HEK293 (cell line): ENCODE data around the gene LCE3A.

Experiments used
- CTCF ChIA-PET: fragments of 350-600 bp; formaldehyde crosslinking; extraction: SDS; loops from one replicate; lab custom pipeline; 2021; ENCODE audit warnings: antibody characterized with exemption; lab: Yijun Ruan, JAX
- POLR2A ChIA-PET: fragments of 300-600 bp; formaldehyde crosslinking; extraction: SDS; loops from one replicate; lab custom pipeline; 2020; ENCODE audit warnings: antibody characterized with exemption, inconsistent platforms; lab: Yijun Ruan, JAX
- H3K27ac ChIP-seq: fragments of 200-500 bp; sonication (Bioruptor generic); 2 replicates; pipeline ENCODE4 v1.5.1; 2014; ENCODE audit warnings: low read depth, low read length, control low read depth, inconsistent platforms; ENCODE audit errors: extremely low read depth
- H3K36me3 ChIP-seq, 2 experiments: fragments of 200-500 bp in 1 of 2; sonication (Bioruptor generic) in 1 of 2; 1 replicate in 1 of 2; 2 replicates in 1 of 2; pipeline ENCODE4 v1.5.1; 2014 to 2017; ENCODE audit warnings: inconsistent platforms in 2 of 2, low read length in 2 of 2; ENCODE audit not compliant: control insufficient read depth in 2 of 2, insufficient read depth in 1 of 2
- H3K4me1 ChIP-seq: fragments of 200-500 bp; sonication (Bioruptor generic); 2 replicates; pipeline ENCODE4 v1.5.1; 2014; ENCODE audit warnings: mild to moderate bottlenecking, low read length, inconsistent platforms; ENCODE audit not compliant: control insufficient read depth, insufficient read depth
- H3K4me3 ChIP-seq: 2 replicates; pipeline ENCODE4 v1.5.1; 2011; ENCODE audit warnings: low read depth, mild to moderate bottlenecking, control low read depth, low read length, moderate library complexity
- H3K9me3 ChIP-seq: fragments of 200-500 bp; sonication (Bioruptor generic); 2 replicates; pipeline ENCODE4 v1.5.1; 2014; ENCODE audit warnings: low read depth, low read length, inconsistent platforms; ENCODE audit not compliant: control insufficient read depth, insufficient read depth
- ATF2 ChIP-seq: fragments of 450-650 bp; formaldehyde crosslinking; IDR thresholded peaks from 2 replicates; pipeline ENCODE4 v1.5.1; 2016; ENCODE audit warnings: missing biosample characterization, missing genetic modification characterization, low read depth
- GFI1B ChIP-seq: fragments of 450-650 bp; formaldehyde crosslinking; IDR thresholded peaks from 2 replicates; pipeline ENCODE4 v1.5.1; 2016; ENCODE audit warnings: missing biosample characterization, missing genetic modification characterization
- MYNN ChIP-seq: fragments of 450-650 bp; formaldehyde crosslinking; IDR thresholded peaks from 2 replicates; pipeline ENCODE4 v1.5.1; 2016; ENCODE audit warnings: missing biosample characterization, missing genetic modification characterization, borderline replicate concordance
- PRDM10 ChIP-seq: fragments of 450-650 bp; formaldehyde crosslinking; IDR thresholded peaks from 2 replicates; pipeline ENCODE4 v1.5.1; 2016; ENCODE audit warnings: missing biosample characterization, missing genetic modification characterization
- SALL2 ChIP-seq: fragments of 450-650 bp; formaldehyde crosslinking; IDR thresholded peaks from 2 replicates; pipeline ENCODE4 v1.5.0; 2017; ENCODE audit warnings: missing biosample characterization, mild to moderate bottlenecking, missing genetic modification characterization, borderline replicate concordance
- SP2 ChIP-seq: fragments of 450-650 bp; formaldehyde crosslinking; IDR thresholded peaks from 2 replicates; pipeline ENCODE4 v1.5.1; 2016; ENCODE audit warnings: missing biosample characterization, missing genetic modification characterization
- TSHZ1 ChIP-seq: fragments of 450-650 bp; formaldehyde crosslinking; IDR thresholded peaks from 2 replicates; pipeline ENCODE4 v1.5.1; 2016; ENCODE audit warnings: missing biosample characterization, missing genetic modification characterization, borderline replicate concordance
- ZBTB20 ChIP-seq: fragments of 450-650 bp; formaldehyde crosslinking; IDR thresholded peaks from 2 replicates; pipeline ENCODE4 v1.5.1; 2016; ENCODE audit warnings: missing biosample characterization, missing genetic modification characterization
- ZBTB21 ChIP-seq: fragments of 450-650 bp; formaldehyde crosslinking; IDR thresholded peaks from 2 replicates; pipeline ENCODE4 v1.5.1; 2017; ENCODE audit warnings: missing biosample characterization, missing genetic modification characterization
- ZFHX2 ChIP-seq: fragments of 450-650 bp; formaldehyde crosslinking; conservative IDR thresholded peaks from 2 replicates; pipeline ENCODE4 v1.5.1; 2016; ENCODE audit warnings: missing biosample characterization, missing genetic modification characterization
- ZNF146 ChIP-seq: fragments of 450-650 bp; formaldehyde crosslinking; IDR thresholded peaks from 2 replicates; pipeline ENCODE4 v1.5.1; 2016; ENCODE audit warnings: missing biosample characterization, missing genetic modification characterization
- ZNF174 ChIP-seq: fragments of 450-650 bp; formaldehyde crosslinking; IDR thresholded peaks from 2 replicates; pipeline ENCODE4 v1.5.0; 2017; ENCODE audit warnings: missing biosample characterization, mild to moderate bottlenecking, missing genetic modification characterization
- ZNF211 ChIP-seq: fragments of 450-650 bp; formaldehyde crosslinking; IDR thresholded peaks from 2 replicates; pipeline ENCODE4 v1.5.1; 2016; ENCODE audit warnings: low read depth, missing biosample characterization, missing genetic modification characterization
- ZNF221 ChIP-seq: fragments of 450-650 bp; formaldehyde crosslinking; IDR thresholded peaks from 2 replicates; pipeline ENCODE4 v1.5.1; 2017; ENCODE audit warnings: missing biosample characterization, missing genetic modification characterization, borderline replicate concordance
- ZNF37A ChIP-seq: fragments of 450-650 bp; IDR thresholded peaks from 2 replicates; pipeline ENCODE4 v1.5.1; 2018; ENCODE audit warnings: missing biosample characterization, missing genetic modification characterization
- ZNF423 ChIP-seq: fragments of 450-650 bp; formaldehyde crosslinking; IDR thresholded peaks from 2 replicates; pipeline ENCODE4 v1.5.1; 2016; ENCODE audit warnings: missing biosample characterization, missing genetic modification characterization
- ZNF510 ChIP-seq: fragments of 450-650 bp; formaldehyde crosslinking; IDR thresholded peaks from 2 replicates; pipeline ENCODE4 v1.5.1; 2018; ENCODE audit warnings: mild to moderate bottlenecking, missing genetic modification characterization, missing biosample characterization; ENCODE audit not compliant: insufficient replicate concordance
- ZNF518A ChIP-seq: fragments of 450-650 bp; formaldehyde crosslinking; conservative IDR thresholded peaks from 2 replicates; pipeline ENCODE4 v1.5.1; 2016; ENCODE audit warnings: low read depth, missing biosample characterization, missing genetic modification characterization
- ZNF660 ChIP-seq: fragments of 450-650 bp; IDR thresholded peaks from 2 replicates; pipeline ENCODE4 v1.5.1; 2018; ENCODE audit warnings: missing biosample characterization, mild to moderate bottlenecking, missing genetic modification characterization
- ZNF768 ChIP-seq: fragments of 450-650 bp; formaldehyde crosslinking; IDR thresholded peaks from 2 replicates; pipeline ENCODE4 v1.5.1; 2018; ENCODE audit warnings: missing biosample characterization, mild to moderate bottlenecking, missing genetic modification characterization
- ZSCAN30 ChIP-seq: fragments of 450-650 bp; IDR thresholded peaks from 2 replicates; pipeline ENCODE4 v1.5.1; 2018; ENCODE audit warnings: missing biosample characterization, mild to moderate bottlenecking, missing genetic modification characterization, moderate library complexity

Gene LCE3A

GRCh38 chr1:152663098-152663497 is 40.2 kb upstream of the LCE3A start, which contains the start of gene LCE2D (continued):
- no peak for TF ChIP-seq GFI1B
- TF ChIP-seq ZNF768 (tag by site-specific recombination) = no peak

GRCh38 chr1:152658649-152659048 is 35.7 kb upstream of the LCE3A start:
- Histone ChIP-seq H3K4me1 (no peaks in the 10 kb centered on the region), H3K4me3 (no peak overlapping the region), H3K27ac (no peak overlapping the region), H3K36me3 (no peaks in the 10 kb centered on the region)
- TF ChIP-seq MYNN (tag by site-specific recombination) (no peak), ZNF174 (tag by site-specific recombination) (no peak), ZNF423 (tag by site-specific recombination) (no peak), PRDM10 (tag by site-specific recombination) (no peak), SALL2 (tag by site-specific recombination) (no peak), ZNF221 (no peak), ZNF510 (no peak), TSHZ1 (no peak)
- TF ChIP-seq, all 188 proteins: peak for 0
- H3K9me3 ChIP-seq = no peaks in the 10 kb centered on the region
- CTCF ChIA-PET = no interaction called here
- POLR2A ChIA-PET = no interaction called here

GRCh38 chr1:152657677-152658076 is 34.8 kb upstream of the LCE3A start:
- Histone ChIP-seq H3K4me1 (no peaks in the 10 kb centered on the region), H3K27ac (no peak overlapping the region), H3K36me3 (no peaks in the 10 kb centered on the region), H3K4me3 (no peak overlapping the region), H3K9me3 (no peaks in the 10 kb centered on the region)
- POLR2A ChIA-PET = no interaction called here
- CTCF ChIA-PET = interaction anchor here (0.8 to 0.9 kb wide), 3 partner anchors 24 to 534 kb away, joined by 3 to 4 read pairs (median 3); no protein-coding TSS in a partner anchor
- no peak for TF ChIP-seq ZNF37A (tag by site-specific recombination)
- TF ChIP-seq ATF2 (tag by site-specific recombination) = no peak
- TF ChIP-seq ZFHX2 (tag by site-specific recombination) = no peak
- TF ChIP-seq ZBTB20 (tag by site-specific recombination) = no peak
- no peak for TF ChIP-seq ZNF660 (tag by site-specific recombination)
- no peak for TF ChIP-seq ZNF146 (tag by site-specific recombination)
- TF ChIP-seq ZNF211 (tag by site-specific recombination) = no peak
- no peak for TF ChIP-seq ZNF518A (tag by site-specific recombination)
- TF ChIP-seq ZSCAN30 (tag by site-specific recombination) = no peak
- TF ChIP-seq SP2 (tag by site-specific recombination) = no peak
- no peak for TF ChIP-seq ZBTB21 (tag by site-specific recombination)
